T-helper 2 cell treated with Interferon-gamma antibody and Interleukin-4, amounts not matched to agents 5 μg/mL and 100 μg/mL, for 36 hours (primary cell): ENCODE results near the gene CHD1.

Experiments
- DNase-seq: peaks from one replicate; pipeline ENCODE4 v3.0.0; 2021; ENCODE audit warnings: low spot score
- H3K27ac Mint-ChIP-seq: one replicate; pipeline ENCODE4 v1.8.0; 2021; ENCODE audit warnings: mild to moderate bottlenecking, mixed read lengths
- H3K27me3 Mint-ChIP-seq: one replicate; pipeline ENCODE4 v1.8.0; 2021; ENCODE audit warnings: low read depth, mixed read lengths
- H3K36me3 Mint-ChIP-seq: one replicate; pipeline ENCODE4 v1.8.0; 2021; ENCODE audit warnings: low read depth, mixed read lengths
- H3K4me1 Mint-ChIP-seq: one replicate; pipeline ENCODE4 v1.8.0; 2021; ENCODE audit warnings: low read depth, mixed read lengths
- H3K4me3 Mint-ChIP-seq: one replicate; pipeline ENCODE4 v1.8.0; 2022; ENCODE audit warnings: mild to moderate bottlenecking, moderate library complexity, mixed read lengths
- H3K9me3 Mint-ChIP-seq: one replicate; pipeline ENCODE4 v1.8.0; 2021; ENCODE audit warnings: mixed read lengths

The CHD1 gene

DNA sequence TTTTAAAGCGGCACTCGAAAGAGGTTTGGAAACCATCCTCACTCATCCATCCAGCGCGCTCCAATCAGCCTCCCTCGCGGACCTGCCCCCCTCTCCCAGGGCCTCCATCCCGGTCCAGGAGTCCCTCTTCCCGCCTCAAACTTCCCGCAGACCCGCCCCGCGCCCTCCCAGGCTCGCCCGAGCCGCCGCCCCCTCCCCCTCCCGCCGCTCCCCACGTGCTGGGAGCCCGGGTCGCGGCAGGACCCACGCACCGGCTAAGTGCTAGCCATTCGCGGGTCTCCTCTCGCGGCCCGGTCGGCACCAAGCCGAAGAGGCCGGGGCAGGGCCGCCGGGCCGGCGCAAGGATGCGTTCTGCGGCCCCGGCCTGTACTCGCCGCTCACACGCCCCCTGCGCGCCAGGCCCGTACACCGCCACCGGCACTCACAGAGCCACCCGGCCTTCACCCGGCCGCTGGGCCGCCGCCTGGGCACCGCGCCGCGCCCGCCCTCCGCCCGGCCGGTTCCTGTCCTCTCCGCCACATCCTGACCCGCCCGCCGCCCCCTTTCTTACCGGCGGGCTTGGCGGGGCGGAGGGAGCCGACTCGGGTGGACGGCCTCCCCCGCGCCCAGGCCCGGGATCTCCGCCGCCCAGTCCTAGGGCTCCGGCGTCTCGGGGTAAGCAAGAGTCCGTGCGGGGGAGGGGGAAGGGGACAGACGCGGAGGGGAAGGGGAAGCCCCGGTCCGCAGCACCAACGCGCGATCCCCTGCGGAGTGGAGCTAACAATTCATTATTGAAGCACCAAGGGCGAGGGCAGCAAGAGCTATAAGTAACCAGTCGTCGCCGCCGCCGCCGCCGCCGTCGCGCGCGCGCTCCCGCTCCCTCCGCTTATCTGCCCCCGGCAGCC lies 576 bp downstream of the CHD1 start:
- H3K9me3 Mint-ChIP-seq: no peaks in the 10 kb centered on the region
- H3K4me1 Mint-ChIP-seq: peaks cover 39% of the 10 kb centered on the region
- H3K27ac Mint-ChIP-seq: peak overlapping the region; percentile 97
- no peaks in the 10 kb centered on the region for H3K27me3 Mint-ChIP-seq
- DNase-seq: peak; percentile 37
- H3K36me3 Mint-ChIP-seq: peaks cover 34% of the 10 kb centered on the region
- peak overlapping the region; percentile 97 for H3K4me3 Mint-ChIP-seq

- H3K4me3 Mint-ChIP-seq: peak overlapping the region; percentile 97
- peak; percentile 69 for DNase-seq
- no peaks in the 10 kb centered on the region for H3K9me3 Mint-ChIP-seq
- H3K27ac Mint-ChIP-seq: peak overlapping the region; percentile 96
- H3K36me3 Mint-ChIP-seq: peaks cover 33% of the 10 kb centered on the region
- no peaks in the 10 kb centered on the region for H3K27me3 Mint-ChIP-seq
- peaks cover 36% of the 10 kb centered on the region for H3K4me1 Mint-ChIP-seq
These were observed 1.4 kb downstream of the CHD1 start for GRCh38 chr5:98927242-98927988.

GRCh38 chr5:98923966-98924365 lies 4.8 kb downstream of the CHD1 start:
- Mint-ChIP-seq H3K27me3 (no peaks in the 10 kb centered on the region), H3K4me1 (peaks cover 46% of the 10 kb centered on the region), H3K4me3 (no peak overlapping the region), H3K36me3 (peaks cover 47% of the 10 kb centered on the region), H3K27ac (peak overlapping the region; percentile 10), H3K9me3 (no peaks in the 10 kb centered on the region)
- DNase-seq: no peak

DNA sequence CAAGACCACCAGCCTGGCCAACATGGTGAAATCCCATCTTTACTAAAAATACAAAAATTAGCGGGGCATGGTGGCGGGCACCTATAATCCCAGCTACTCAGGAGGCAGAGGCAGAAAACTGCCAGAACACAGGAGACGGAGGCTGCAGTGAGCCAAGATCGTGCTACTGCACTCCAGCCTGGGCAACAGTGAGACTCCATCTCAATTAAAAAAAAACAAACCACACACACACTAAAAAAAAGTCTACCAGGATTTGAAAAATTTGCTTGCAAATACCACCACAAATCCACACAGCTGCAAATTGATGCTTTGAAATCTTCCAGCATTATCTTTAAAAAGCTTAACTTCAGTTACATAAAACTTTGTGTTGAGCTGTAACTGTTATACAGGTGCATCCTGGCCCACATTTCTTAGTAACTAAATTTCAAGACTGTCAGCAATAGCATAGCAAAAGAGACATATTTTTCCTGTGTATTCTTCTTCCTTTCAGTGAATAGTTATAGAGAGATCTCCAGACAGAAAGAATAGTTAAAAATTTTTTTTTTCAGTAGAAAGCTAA lies 6.8 kb downstream of the CHD1 start:
- H3K27me3 Mint-ChIP-seq: no peaks in the 10 kb centered on the region
- H3K4me1 Mint-ChIP-seq: peaks cover 53% of the 10 kb centered on the region
- no peak for DNase-seq
- no peaks in the 10 kb centered on the region for H3K9me3 Mint-ChIP-seq
- H3K36me3 Mint-ChIP-seq: peaks cover 57% of the 10 kb centered on the region
- peak overlapping the region; percentile 22 for H3K4me3 Mint-ChIP-seq
- H3K27ac Mint-ChIP-seq: peak overlapping the region; percentile 60

- Mint-ChIP-seq H3K36me3 (peaks cover 51% of the 10 kb centered on the region), H3K4me3 (no peak overlapping the region), H3K9me3 (no peaks in the 10 kb centered on the region), H3K4me1 (peaks cover 50% of the 10 kb centered on the region), H3K27me3 (no peaks in the 10 kb centered on the region), H3K27ac (peak overlapping the region; percentile 4)
- DNase-seq: no peak
These were observed 11.4 kb downstream of the CHD1 start for GRCh38 chr5:98917433-98917832.

- Mint-ChIP-seq H3K4me3 (no peak overlapping the region), H3K4me1 (peaks cover 43% of the 10 kb centered on the region), H3K27ac (no peak overlapping the region), H3K27me3 (no peaks in the 10 kb centered on the region), H3K36me3 (peaks cover 47% of the 10 kb centered on the region), H3K9me3 (no peaks in the 10 kb centered on the region)
- no peak for DNase-seq
These were observed 12.3 kb downstream of the CHD1 start for GRCh38 chr5:98916540-98916939.

GRCh38 chr5:98913911-98914310 lies 14.9 kb downstream of the CHD1 start:
- H3K4me1 Mint-ChIP-seq: peaks cover 46% of the 10 kb centered on the region
- H3K4me3 Mint-ChIP-seq: no peak overlapping the region
- peaks cover 32% of the 10 kb centered on the region for H3K36me3 Mint-ChIP-seq
- H3K9me3 Mint-ChIP-seq: no peaks in the 10 kb centered on the region
- no peak overlapping the region for H3K27ac Mint-ChIP-seq
- no peaks in the 10 kb centered on the region for H3K27me3 Mint-ChIP-seq
- no peak for DNase-seq

DNA sequence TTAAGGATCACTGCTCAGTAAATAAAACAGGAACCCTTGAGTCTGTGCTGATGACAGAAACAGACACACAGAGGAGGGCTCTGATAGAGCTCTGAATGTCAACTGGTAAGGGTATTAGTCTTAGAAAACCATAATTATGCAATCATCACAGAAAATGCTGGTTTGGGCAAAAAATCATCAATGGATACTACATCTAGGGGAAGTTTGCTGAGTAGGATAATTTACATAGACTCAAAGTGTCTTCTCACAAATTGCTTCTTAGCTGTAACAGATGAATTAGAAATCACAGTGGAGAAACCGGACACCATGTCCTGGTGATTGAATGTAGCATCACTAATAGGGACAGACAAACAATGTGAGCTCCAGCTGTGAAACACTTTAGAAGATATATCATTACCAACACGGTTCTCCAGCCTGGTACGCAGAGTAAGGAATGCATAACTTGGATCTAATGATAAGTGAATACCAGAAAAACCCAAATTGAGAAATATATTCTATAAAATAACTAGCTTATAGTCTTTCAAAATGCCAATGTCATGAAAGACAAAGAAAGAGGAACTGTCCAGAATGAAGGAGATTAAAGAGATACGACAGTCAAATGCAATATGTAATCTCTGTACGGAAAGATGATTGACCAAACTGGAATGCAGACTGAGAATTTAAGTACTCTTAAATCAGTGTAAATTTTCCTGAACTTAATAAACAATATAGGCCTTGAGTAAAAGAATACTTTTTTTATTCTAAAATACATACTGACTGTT lies 17.3 kb downstream of the CHD1 start:
- no peak overlapping the region for H3K4me3 Mint-ChIP-seq
- H3K36me3 Mint-ChIP-seq: peaks cover 19% of the 10 kb centered on the region
- H3K4me1 Mint-ChIP-seq: peaks cover 39% of the 10 kb centered on the region
- no peak for DNase-seq
- no peak overlapping the region for H3K27ac Mint-ChIP-seq
- H3K27me3 Mint-ChIP-seq: no peaks in the 10 kb centered on the region
- H3K9me3 Mint-ChIP-seq: no peaks in the 10 kb centered on the region

GRCh38 chr5:98909363-98909762 lies 19.4 kb downstream of the CHD1 start:
- no peaks in the 10 kb centered on the region for H3K27me3 Mint-ChIP-seq
- H3K9me3 Mint-ChIP-seq: no peaks in the 10 kb centered on the region
- H3K36me3 Mint-ChIP-seq: peaks cover 20% of the 10 kb centered on the region
- no peak overlapping the region for H3K4me3 Mint-ChIP-seq
- no peak for DNase-seq
- H3K27ac Mint-ChIP-seq: no peak overlapping the region
- peaks cover 42% of the 10 kb centered on the region for H3K4me1 Mint-ChIP-seq

GRCh38 chr5:98907951-98908350 lies 20.9 kb downstream of the CHD1 start:
- DNase-seq: no peak
- H3K36me3 Mint-ChIP-seq: peaks cover 24% of the 10 kb centered on the region
- no peaks in the 10 kb centered on the region for H3K27me3 Mint-ChIP-seq
- H3K4me3 Mint-ChIP-seq: no peak overlapping the region
- peaks cover 39% of the 10 kb centered on the region for H3K4me1 Mint-ChIP-seq
- no peaks in the 10 kb centered on the region for H3K9me3 Mint-ChIP-seq
- H3K27ac Mint-ChIP-seq: peak overlapping the region; percentile 0

- H3K9me3 Mint-ChIP-seq: no peaks in the 10 kb centered on the region
- no peak overlapping the region for H3K4me3 Mint-ChIP-seq
- peaks cover 37% of the 10 kb centered on the region for H3K4me1 Mint-ChIP-seq
- no peak for DNase-seq
- H3K27ac Mint-ChIP-seq: peak overlapping the region; percentile 58
- H3K27me3 Mint-ChIP-seq: no peaks in the 10 kb centered on the region
- H3K36me3 Mint-ChIP-seq: peaks cover 24% of the 10 kb centered on the region
These were observed 22.0 kb downstream of the CHD1 start for GRCh38 chr5:98906756-98907355.

GRCh38 chr5:98905857-98906688 lies 22.7 kb downstream of the CHD1 start:
- Mint-ChIP-seq H3K4me3 (no peak overlapping the region), H3K27me3 (no peaks in the 10 kb centered on the region), H3K36me3 (peaks cover 24% of the 10 kb centered on the region), H3K9me3 (no peaks in the 10 kb centered on the region), H3K4me1 (peaks cover 32% of the 10 kb centered on the region), H3K27ac (no peak overlapping the region)
- no peak for DNase-seq

DNA sequence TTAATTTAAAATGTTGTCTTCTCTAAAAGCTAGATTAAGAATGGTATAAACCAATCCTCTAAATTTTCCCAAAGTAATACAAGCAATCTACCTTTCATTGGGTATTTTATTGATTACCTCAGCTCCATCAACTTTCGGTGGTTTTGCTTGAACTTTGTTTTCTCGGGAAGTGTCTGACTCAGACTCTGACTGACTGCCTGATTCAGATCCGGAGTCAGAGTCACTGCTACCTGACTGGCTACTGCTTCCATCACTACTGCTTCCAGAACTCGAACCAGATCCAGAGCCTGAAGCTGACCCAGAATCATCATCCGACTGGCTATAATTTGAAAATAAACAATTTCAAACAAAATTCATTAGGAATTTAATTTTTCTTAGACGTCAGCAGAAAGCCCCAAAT lies 24.0 kb downstream of the CHD1 start:
- H3K36me3 Mint-ChIP-seq: peaks cover 27% of the 10 kb centered on the region
- peak overlapping the region; percentile 13 for H3K27ac Mint-ChIP-seq
- no peaks in the 10 kb centered on the region for H3K27me3 Mint-ChIP-seq
- H3K4me1 Mint-ChIP-seq: peaks cover 28% of the 10 kb centered on the region
- DNase-seq: no peak
- H3K9me3 Mint-ChIP-seq: no peaks in the 10 kb centered on the region
- no peak overlapping the region for H3K4me3 Mint-ChIP-seq
